ENCODE measurements around the gene ABTB2.

DNA sequence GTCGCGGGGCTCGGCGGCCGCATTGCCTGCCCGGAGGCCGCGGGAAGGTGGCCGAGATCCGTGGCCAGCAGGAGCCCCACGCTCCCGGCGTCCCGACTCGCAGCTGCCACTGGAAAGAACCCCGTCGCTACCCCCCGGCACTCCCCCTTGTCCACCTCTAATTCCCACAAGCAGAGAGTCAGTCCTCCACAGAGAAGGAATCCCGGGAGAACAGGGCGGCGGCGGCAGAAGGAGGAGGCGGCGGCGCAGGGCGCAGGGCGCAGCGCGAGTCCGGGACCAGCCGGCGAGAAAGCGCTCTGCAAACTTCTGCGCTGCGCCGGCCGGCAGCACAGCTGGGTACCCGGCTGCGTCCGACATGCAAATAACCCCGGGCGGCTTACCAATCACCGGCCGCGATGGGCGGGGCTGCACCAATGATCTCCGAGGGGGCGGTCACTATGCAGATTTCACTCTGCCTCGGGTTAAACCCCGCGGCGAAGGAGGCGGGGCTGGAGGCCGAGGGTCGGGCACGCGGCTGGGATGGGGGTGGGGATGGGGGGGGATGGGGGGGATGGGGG is at the start of gene ABTB2:
- TF ChIP-seq CTCF (IDR thresholded peaks at IDR 0.05; ENCODE audit: insufficient read depth, low read length), result no peak
- TF ChIP-seq POLR2AphosphoS5 (IDR thresholded peaks at IDR 0.05; ENCODE audit: low read depth), result peak; percentile 32; the same call in 1 of the 2 replicates
- TF ChIP-seq GABPA (IDR thresholded peaks at IDR 0.05; ENCODE audit: low read depth), result no peak
- TF ChIP-seq, protein P1, sequence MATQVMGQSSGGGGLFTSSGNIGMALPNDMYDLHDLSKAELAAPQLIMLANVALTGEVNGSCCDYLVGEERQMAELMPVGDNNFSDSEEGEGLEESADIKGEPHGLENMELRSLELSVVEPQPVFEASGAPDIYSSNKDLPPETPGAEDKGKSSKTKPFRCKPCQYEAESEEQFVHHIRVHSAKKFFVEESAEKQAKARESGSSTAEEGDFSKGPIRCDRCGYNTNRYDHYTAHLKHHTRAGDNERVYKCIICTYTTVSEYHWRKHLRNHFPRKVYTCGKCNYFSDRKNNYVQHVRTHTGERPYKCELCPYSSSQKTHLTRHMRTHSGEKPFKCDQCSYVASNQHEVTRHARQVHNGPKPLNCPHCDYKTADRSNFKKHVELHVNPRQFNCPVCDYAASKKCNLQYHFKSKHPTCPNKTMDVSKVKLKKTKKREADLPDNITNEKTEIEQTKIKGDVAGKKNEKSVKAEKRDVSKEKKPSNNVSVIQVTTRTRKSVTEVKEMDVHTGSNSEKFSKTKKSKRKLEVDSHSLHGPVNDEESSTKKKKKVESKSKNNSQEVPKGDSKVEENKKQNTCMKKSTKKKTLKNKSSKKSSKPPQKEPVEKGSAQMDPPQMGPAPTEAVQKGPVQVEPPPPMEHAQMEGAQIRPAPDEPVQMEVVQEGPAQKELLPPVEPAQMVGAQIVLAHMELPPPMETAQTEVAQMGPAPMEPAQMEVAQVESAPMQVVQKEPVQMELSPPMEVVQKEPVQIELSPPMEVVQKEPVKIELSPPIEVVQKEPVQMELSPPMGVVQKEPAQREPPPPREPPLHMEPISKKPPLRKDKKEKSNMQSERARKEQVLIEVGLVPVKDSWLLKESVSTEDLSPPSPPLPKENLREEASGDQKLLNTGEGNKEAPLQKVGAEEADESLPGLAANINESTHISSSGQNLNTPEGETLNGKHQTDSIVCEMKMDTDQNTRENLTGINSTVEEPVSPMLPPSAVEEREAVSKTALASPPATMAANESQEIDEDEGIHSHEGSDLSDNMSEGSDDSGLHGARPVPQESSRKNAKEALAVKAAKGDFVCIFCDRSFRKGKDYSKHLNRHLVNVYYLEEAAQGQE (IDR thresholded peaks at IDR 0.05; ENCODE audit: insufficient replicate concordance, low read depth), result no peak
- TF ChIP-seq SPI1 (IDR thresholded peaks at IDR 0.05; ENCODE audit: borderline replicate concordance, low read depth), result no peak
